ENCODE data around the gene LUC7L. TPM values are rescaled to one million over a fixed set of nuclear protein-coding genes. Genes with fewer than 3 reads are reported as not detected.
"Not testable (repeated sequence)": the region's sequence is repeated elsewhere in the genome, so short reads cannot be mapped to it uniquely, and the experiment has no call there.

The LUC7L gene
- total RNA-seq, 1 donor from 2014 or later = 64.6 TPM

- no peak overlapping the region for H3K27ac Mint-ChIP-seq (ENCODE audit: unreplicated experiment)
- DNase-seq (ENCODE audit: low spot score) = no peak
- TF ChIP-seq CTCF (IDR thresholded peaks at IDR 0.05) = no peak
- no peaks in the 10 kb centered on the region for H3K9me3 Mint-ChIP-seq (ENCODE audit: low read depth)
- H3K36me3 Mint-ChIP-seq (ENCODE audit: low read depth) = peaks cover 1% of the 10 kb centered on the region
- peaks cover 18% of the 10 kb centered on the region for H3K27me3 Mint-ChIP-seq (ENCODE audit: low read depth)
- peaks cover 8% of the 10 kb centered on the region for H3K4me1 Mint-ChIP-seq (ENCODE audit: low read depth)
- peak overlapping the region; percentile 63 for H3K4me3 Mint-ChIP-seq (ENCODE audit: unreplicated experiment)
These were observed 74.8 kb downstream of the LUC7L start for GRCh38 chr16:154217-155030.

GRCh38 chr16:153550-154216, 75.6 kb downstream of the LUC7L start:
- H3K4me3 Mint-ChIP-seq (ENCODE audit: unreplicated experiment); H3K36me3 Mint-ChIP-seq (ENCODE audit: low read depth); H3K27ac Mint-ChIP-seq (ENCODE audit: unreplicated experiment); DNase-seq (ENCODE audit: low spot score); H3K9me3 Mint-ChIP-seq (ENCODE audit: low read depth): not testable (repeated sequence)
- H3K27me3 Mint-ChIP-seq (ENCODE audit: low read depth) = peaks cover 13% of the 10 kb centered on the region
- peaks cover 15% of the 10 kb centered on the region for H3K4me1 Mint-ChIP-seq (ENCODE audit: low read depth)

GRCh38 chr16:153129-153521, 76.1 kb downstream of the LUC7L start:
- not testable (repeated sequence) for H3K36me3 Mint-ChIP-seq (ENCODE audit: low read depth); H3K4me3 Mint-ChIP-seq (ENCODE audit: unreplicated experiment); H3K9me3 Mint-ChIP-seq (ENCODE audit: low read depth); H3K27ac Mint-ChIP-seq (ENCODE audit: unreplicated experiment); DNase-seq (ENCODE audit: low spot score)
- Mint-ChIP-seq H3K4me1 (ENCODE audit: low read depth) (peaks cover 15% of the 10 kb centered on the region), H3K27me3 (ENCODE audit: low read depth) (peaks cover 10% of the 10 kb centered on the region)

GRCh38 chr16:152141-153128, 76.8 kb downstream of the LUC7L start, which contains the start of gene HBZ:
Gene HBZ (plus strand): TSS chr16:152644. CDS start chr16:152910, 266 bp downstream.
- Mint-ChIP-seq H3K9me3 (ENCODE audit: low read depth) (no peaks in the 10 kb centered on the region), H3K4me3 (ENCODE audit: unreplicated experiment) (no peak within 1 kb of the TSS), H3K36me3 (ENCODE audit: low read depth) (no peaks in the 10 kb centered on the region), H3K27me3 (ENCODE audit: low read depth) (peaks cover 7% of the 10 kb centered on the region), H3K27ac (ENCODE audit: unreplicated experiment) (no peak within 1 kb of the TSS), H3K4me1 (ENCODE audit: low read depth) (peaks cover 15% of the 10 kb centered on the region)
- TF ChIP-seq CTCF (IDR thresholded peaks at IDR 0.05) = no peak
- no peak for DNase-seq (ENCODE audit: low spot score)

GRCh38 chr16:149024-149660, 80.1 kb downstream of the LUC7L start:
- Mint-ChIP-seq H3K4me3 (ENCODE audit: unreplicated experiment) (no peak overlapping the region), H3K9me3 (ENCODE audit: low read depth) (no peaks in the 10 kb centered on the region), H3K4me1 (ENCODE audit: low read depth) (peaks cover 9% of the 10 kb centered on the region), H3K27ac (ENCODE audit: unreplicated experiment) (peak overlapping the region; percentile 27), H3K27me3 (ENCODE audit: low read depth) (no peaks in the 10 kb centered on the region), H3K36me3 (ENCODE audit: low read depth) (no peaks in the 10 kb centered on the region)
- no peak for TF ChIP-seq CTCF (IDR thresholded peaks at IDR 0.05)
- no peak for DNase-seq (ENCODE audit: low spot score)

Measured in chondrocyte (in vitro differentiated cells).